H9 (cell line): Measurements from ENCODE around the gene MOB3B. TPM values are rescaled to one million over a fixed set of nuclear protein-coding genes. Genes with fewer than 3 reads are reported as not detected.

Experiments used
- DNase-seq: peaks from one replicate; pipeline ENCODE4 v3.0.0-alpha.2; 2017
- H2AFZ ChIP-seq: one replicate; pipeline ENCODE4 v1.6.1; 2013; ENCODE audit warnings: mild to moderate bottlenecking, low read length, control low read depth, moderate library complexity
- H2AK5ac ChIP-seq: 2 replicates; pipeline ENCODE4 v1.6.1; 2013; ENCODE audit warnings: low read length, control low read depth, mixed read lengths; ENCODE audit not compliant: insufficient read length
- H2BK120ac ChIP-seq: one replicate; pipeline ENCODE4 v1.6.1; 2013; ENCODE audit warnings: low read depth, mild to moderate bottlenecking, low read length, control low read depth, inconsistent platforms; ENCODE audit not compliant: poor library complexity, severe bottlenecking
- H2BK12ac ChIP-seq: 2 replicates; pipeline ENCODE4 v1.6.1; 2013; ENCODE audit warnings: low read length, control low read depth, mixed read lengths, low read depth; ENCODE audit not compliant: insufficient read length
- H2BK15ac ChIP-seq: 2 replicates; pipeline ENCODE4 v1.6.1; 2013; ENCODE audit warnings: low read depth, low read length, control low read depth
- H2BK20ac ChIP-seq: one replicate; pipeline ENCODE4 v1.6.1; 2013; ENCODE audit warnings: low read depth, mild to moderate bottlenecking, low read length, control low read depth, inconsistent platforms; ENCODE audit not compliant: poor library complexity, severe bottlenecking
- H2BK5ac ChIP-seq: 2 replicates; pipeline ENCODE4 v1.6.1; 2013; ENCODE audit warnings: low read length, control low read depth, mixed read lengths; ENCODE audit not compliant: insufficient read length
- H3K14ac ChIP-seq: 2 replicates; pipeline ENCODE4 v1.6.1; 2013; ENCODE audit warnings: low read length, control low read depth; ENCODE audit not compliant: insufficient read depth
- H3K18ac ChIP-seq: 2 replicates; pipeline ENCODE4 v1.6.1; 2013; ENCODE audit warnings: low read depth, mild to moderate bottlenecking, mixed read lengths, low read length, control low read depth; ENCODE audit not compliant: insufficient read length
- H3K23ac ChIP-seq: 2 replicates; pipeline ENCODE4 v1.6.1; 2013; ENCODE audit warnings: low read length, control low read depth, mixed read lengths, low read depth; ENCODE audit not compliant: insufficient read length
- H3K23me2 ChIP-seq: 2 replicates; pipeline ENCODE4 v1.6.1; 2013; ENCODE audit warnings: low read depth, mild to moderate bottlenecking, mixed read lengths, low read length, control low read depth; ENCODE audit not compliant: insufficient read length, poor library complexity, severe bottlenecking
- H3K27ac ChIP-seq: 2 replicates; pipeline ENCODE4 v1.5.1; 2013; ENCODE audit warnings: low read length, control low read depth, mixed read lengths, low read depth; ENCODE audit not compliant: insufficient read length
- H3K27me3 ChIP-seq: 2 replicates; pipeline ENCODE4 v1.6.1; 2013; ENCODE audit warnings: low read length, control low read depth, inconsistent platforms; ENCODE audit not compliant: insufficient read depth
- H3K4ac ChIP-seq: 2 replicates; pipeline ENCODE4 v1.6.1; 2013; ENCODE audit warnings: low read depth, mild to moderate bottlenecking, control low read depth, inconsistent platforms, low read length, moderate library complexity
- H3K4me1 ChIP-seq: 2 replicates; pipeline ENCODE4 v1.6.1; 2013; ENCODE audit warnings: low read length, control low read depth, inconsistent platforms; ENCODE audit not compliant: insufficient read depth
- H3K4me2 ChIP-seq: 2 replicates; pipeline ENCODE4 v1.6.1; 2013; ENCODE audit warnings: low read length, control low read depth, mixed read lengths; ENCODE audit not compliant: insufficient read length, insufficient read depth
- H3K56ac ChIP-seq: 2 replicates; pipeline ENCODE4 v1.6.1; 2013; ENCODE audit warnings: low read depth, mild to moderate bottlenecking, mixed read lengths, low read length, control low read depth; ENCODE audit not compliant: insufficient read length
- H3K79me1 ChIP-seq: 2 replicates; pipeline ENCODE4 v1.6.1; 2013; ENCODE audit warnings: low read depth, mild to moderate bottlenecking, moderate library complexity, low read length, control low read depth, inconsistent platforms; ENCODE audit not compliant: insufficient read depth, poor library complexity, severe bottlenecking
- H3K79me2 ChIP-seq: 2 replicates; pipeline ENCODE4 v1.6.1; 2013; ENCODE audit warnings: low read length, control low read depth, inconsistent platforms; ENCODE audit not compliant: insufficient read depth
- H3K9ac ChIP-seq: 2 replicates; pipeline ENCODE4 v1.6.1; 2013; ENCODE audit warnings: low read length, control low read depth, mixed read lengths; ENCODE audit not compliant: insufficient read length; ENCODE audit errors: extremely low read depth
- H3K9me3 ChIP-seq: one replicate; pipeline ENCODE4 v1.6.1; 2013; ENCODE audit warnings: low read depth, low read length, inconsistent platforms; ENCODE audit not compliant: control insufficient read depth
- H3T11ph ChIP-seq: one replicate; pipeline ENCODE4 v1.6.1; 2013; ENCODE audit warnings: mild to moderate bottlenecking, low read length, control low read depth, inconsistent platforms
- H4K20me1 ChIP-seq: one replicate; pipeline ENCODE4 v1.6.1; 2013; ENCODE audit not compliant: control insufficient read depth, insufficient read length, insufficient read depth
- H4K5ac ChIP-seq: 2 replicates; pipeline ENCODE4 v1.6.1; 2013; ENCODE audit warnings: low read depth, mild to moderate bottlenecking, mixed read lengths, low read length, control low read depth; ENCODE audit not compliant: insufficient read length
- H4K8ac ChIP-seq: replicated peaks from 2 replicates; pipeline ENCODE4 v1.6.1; 2013; ENCODE audit warnings: low read length, control low read depth, mixed read lengths, low read depth; ENCODE audit not compliant: insufficient read length
- H4K91ac ChIP-seq: 2 replicates; pipeline ENCODE4 v1.6.1; 2013; ENCODE audit warnings: low read depth, mild to moderate bottlenecking, moderate library complexity, mixed read lengths, low read length, control low read depth; ENCODE audit not compliant: insufficient read length
- H3K27ac Mint-ChIP-seq, 3 experiments: 2 replicates in 2 of 3; 3 replicates in 1 of 3; pipeline ENCODE4 v1.8.0; 2020 to 2021; ENCODE audit warnings: mixed read lengths in 3 of 3, mild to moderate bottlenecking in 1 of 3, moderate library complexity in 1 of 3
- H3K27me3 Mint-ChIP-seq: 2 replicates; pipeline ENCODE4 v1.8.0; 2021; ENCODE audit warnings: low read depth, mild to moderate bottlenecking, moderate library complexity, mixed read lengths
- H3K36me3 Mint-ChIP-seq, 3 experiments: 2 replicates in 2 of 3; 3 replicates in 1 of 3; pipeline ENCODE4 v1.8.0; 2020 to 2021; ENCODE audit warnings: low read depth in 3 of 3, mixed read lengths in 3 of 3; ENCODE audit not compliant: insufficient read depth in 1 of 3
- H3K4me1 Mint-ChIP-seq, 2 experiments: 2 replicates each; pipeline ENCODE4 v1.8.0; 2020; ENCODE audit warnings: mixed read lengths in 2 of 2
- H3K4me3 Mint-ChIP-seq, 2 experiments: 2 replicates in 1 of 2; 3 replicates in 1 of 2; pipeline ENCODE4 v1.8.0; 2020 to 2021; ENCODE audit warnings: mild to moderate bottlenecking in 2 of 2, mixed read lengths in 2 of 2, moderate library complexity in 1 of 2
- H3K9me3 Mint-ChIP-seq, 2 experiments: 2 replicates in 1 of 2; 3 replicates in 1 of 2; pipeline ENCODE4 v1.8.0; 2020; ENCODE audit warnings: mild to moderate bottlenecking in 2 of 2, mixed read lengths in 2 of 2, moderate library complexity in 1 of 2
- WGBS: extraction: QIAGEN DNeasy Blood & Tissue Kit; methylation state at CpG from one replicate; pipeline ENCODE4 v1.1.7; 2013; ENCODE audit warnings: missing lambda C conversion rate, low lambda C conversion rate, mixed read lengths; ENCODE audit not compliant: insufficient read length; ENCODE audit errors: extremely low coverage; 5-methylcytosine and 5-hydroxymethylcytosine counted together
- total RNA-seq: library from RNA; stranded (reverse); gene quantifications from 2 replicates; pipeline ENCODE4 v1.2.1, GENCODE V29; 2021
- TF ChIP-seq, protein P1 (sequence below): fragments of 200-600 bp; sonication (generic); conservative IDR thresholded peaks from 3 replicates; pipeline ENCODE4 v1.8.0; 2021; ENCODE audit warnings: antibody characterized with exemption, mild to moderate bottlenecking

The MOB3B gene
- total RNA-seq, 1 experiment from 2014 or later = 9.8 TPM

DNA sequence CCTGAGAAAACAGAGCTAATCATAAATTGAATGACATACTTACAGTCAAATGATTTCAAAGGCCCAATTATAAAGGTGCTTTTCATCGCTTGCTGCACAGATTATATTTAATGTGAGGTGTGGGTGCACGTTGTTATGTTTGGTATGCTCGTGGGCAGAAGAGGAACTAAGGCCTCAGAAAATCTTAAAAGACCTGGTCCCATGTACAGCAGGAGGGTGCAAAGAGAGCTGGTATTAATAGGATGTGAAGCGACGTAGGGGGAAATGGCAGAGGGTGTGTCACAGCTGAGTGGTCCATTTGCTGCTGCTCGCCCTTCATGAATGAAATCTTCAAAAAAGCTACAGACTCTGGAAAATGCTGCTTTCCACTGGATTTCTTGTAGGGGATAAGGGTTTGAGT, 46.0 kb downstream of the MOB3B start:
- no peak overlapping the region; the same call in 1 of the 2 replicates for H3K14ac ChIP-seq
- H2BK20ac ChIP-seq = no peak overlapping the region
- H3K4me1 Mint-ChIP-seq = peaks cover 13 to 22% of the 10 kb centered on the region in 2 experiments
- H3K27ac Mint-ChIP-seq = peak overlapping the region in 1 of 3 experiments; percentile 13; a peak in 1 of 7 replicates
- WGBS = no CpG with 5 or more reads among the region's 6 CpGs
- no peak overlapping the region for H2AK5ac ChIP-seq
- H3T11ph ChIP-seq = no peak overlapping the region
- H4K5ac ChIP-seq = no peak overlapping the region
- no peak overlapping the region for H3K18ac ChIP-seq
- no peaks in the 10 kb centered on the region for H4K20me1 ChIP-seq
- H3K4me2 ChIP-seq = no peak overlapping the region
- H3K79me1 ChIP-seq = peaks cover 7% of the 10 kb centered on the region
- no peaks in the 10 kb centered on the region for H3K27me3 ChIP-seq
- no peak overlapping the region for H2AFZ ChIP-seq
- peaks cover 12 to 27% (median 19%) of the 10 kb centered on the region in 3 experiments for H3K36me3 Mint-ChIP-seq
- H2BK12ac ChIP-seq = no peak overlapping the region
- H3K23me2 ChIP-seq = no peaks in the 10 kb centered on the region
- DNase-seq = no peak
- H3K4ac ChIP-seq = no peak overlapping the region
- H2BK15ac ChIP-seq = 0 out of 2 replicates have a peak overlapping the region, but pooled peaks have one; percentile 52
- H3K9me3 Mint-ChIP-seq = peaks cover 9 to 13% of the 10 kb centered on the region in 2 experiments
- no peaks in the 10 kb centered on the region for H3K27me3 Mint-ChIP-seq
- H3K4me1 ChIP-seq = peaks cover 7% of the 10 kb centered on the region; the same call in 1 of the 2 replicates
- H3K23ac ChIP-seq = no peak overlapping the region
- H3K56ac ChIP-seq = no peak overlapping the region
- no peak overlapping the region for H4K8ac ChIP-seq
- no peak overlapping the region for H2BK5ac ChIP-seq
- no peak overlapping the region for H2BK120ac ChIP-seq
- H3K4me3 Mint-ChIP-seq = no peak overlapping the region
- H3K9ac ChIP-seq = no peak overlapping the region
- H3K27ac ChIP-seq = no peak overlapping the region
- H3K79me2 ChIP-seq = no peaks in the 10 kb centered on the region
- TF ChIP-seq, protein P1, sequence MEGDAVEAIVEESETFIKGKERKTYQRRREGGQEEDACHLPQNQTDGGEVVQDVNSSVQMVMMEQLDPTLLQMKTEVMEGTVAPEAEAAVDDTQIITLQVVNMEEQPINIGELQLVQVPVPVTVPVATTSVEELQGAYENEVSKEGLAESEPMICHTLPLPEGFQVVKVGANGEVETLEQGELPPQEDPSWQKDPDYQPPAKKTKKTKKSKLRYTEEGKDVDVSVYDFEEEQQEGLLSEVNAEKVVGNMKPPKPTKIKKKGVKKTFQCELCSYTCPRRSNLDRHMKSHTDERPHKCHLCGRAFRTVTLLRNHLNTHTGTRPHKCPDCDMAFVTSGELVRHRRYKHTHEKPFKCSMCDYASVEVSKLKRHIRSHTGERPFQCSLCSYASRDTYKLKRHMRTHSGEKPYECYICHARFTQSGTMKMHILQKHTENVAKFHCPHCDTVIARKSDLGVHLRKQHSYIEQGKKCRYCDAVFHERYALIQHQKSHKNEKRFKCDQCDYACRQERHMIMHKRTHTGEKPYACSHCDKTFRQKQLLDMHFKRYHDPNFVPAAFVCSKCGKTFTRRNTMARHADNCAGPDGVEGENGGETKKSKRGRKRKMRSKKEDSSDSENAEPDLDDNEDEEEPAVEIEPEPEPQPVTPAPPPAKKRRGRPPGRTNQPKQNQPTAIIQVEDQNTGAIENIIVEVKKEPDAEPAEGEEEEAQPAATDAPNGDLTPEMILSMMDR = no peak
- no peak overlapping the region for H4K91ac ChIP-seq
- H3K9me3 ChIP-seq = no peaks in the 10 kb centered on the region
